ENCODE data around the gene ARHGAP44.

- TF ChIP-seq CTCF (IDR thresholded peaks at IDR 0.05) (no peak), POLR2A (IDR thresholded peaks at IDR 0.05) (no peak)
Observed at GRCh38 chr17:12964162-12964561, 174.9 kb downstream of the ARHGAP44 start.

Measured in thyroid gland (tissue), 4 donors.